CD14-positive monocyte (primary cell): ENCODE results near the gene SAFB2. TPM values are rescaled to one million over a fixed set of nuclear protein-coding genes. Genes with fewer than 3 reads are reported as not detected.

Experiments used
- DNase-seq, 3 donors: peaks; one replicate each; pipeline ENCODE4 v3.0.0-alpha.2; 2011 to 2022
- H2AFZ ChIP-seq: 2 replicates; pipeline ENCODE4 v1.6.0; 2012; ENCODE audit warnings: mild to moderate bottlenecking, low read depth, low read length, inconsistent platforms; ENCODE audit not compliant: insufficient read depth, poor library complexity, severe bottlenecking
- H3K27ac ChIP-seq, 2 donors: 1 replicate in 1 of 2; 2 replicates in 1 of 2; pipeline ENCODE4 v1.5.1; 2012 to 2013; ENCODE audit warnings: low read length in 2 of 2, control low read depth in 1 of 2, inconsistent platforms in 1 of 2, low read depth in 1 of 2, mild to moderate bottlenecking in 1 of 2
- H3K27me3 ChIP-seq, 2 donors: one replicate each; pipeline versions ENCODE4 v1.6.0 to v1.6.1; 2011 to 2013; ENCODE audit warnings: low read length in 2 of 2; ENCODE audit not compliant: control insufficient read depth in 2 of 2, insufficient read depth in 2 of 2
- H3K36me3 ChIP-seq, 2 donors: replicated peaks in 1 of 2; 1 replicate in 1 of 2; 2 replicates in 1 of 2; pipeline versions ENCODE4 v1.5.1 to v1.6.1; 2012 to 2013; ENCODE audit warnings: low read length in 2 of 2, control low read depth in 1 of 2, inconsistent platforms in 1 of 2, mild to moderate bottlenecking in 1 of 2; ENCODE audit not compliant: insufficient read depth in 2 of 2, control insufficient read depth in 1 of 2
- H3K4me1 ChIP-seq, 2 donors: 1 replicate in 1 of 2; 2 replicates in 1 of 2; pipeline versions ENCODE4 v1.5.1 to v1.6.1; 2012 to 2013; ENCODE audit warnings: low read length in 2 of 2, control low read depth in 1 of 2, inconsistent platforms in 1 of 2, mild to moderate bottlenecking in 1 of 2, moderate library complexity in 1 of 2; ENCODE audit not compliant: insufficient read depth in 2 of 2, control insufficient read depth in 1 of 2
- H3K4me2 ChIP-seq: replicated peaks from 2 replicates; pipeline ENCODE3; 2012; ENCODE audit warnings: low read length, moderate library complexity, mild to moderate bottlenecking; ENCODE audit not compliant: poor library complexity, severe bottlenecking; ENCODE audit errors: extremely low read depth
- H3K4me3 ChIP-seq, 3 experiments: fragments of 200-600 bp in 1 of 3; sonication (generic) in 1 of 3; replicated peaks in 1 of 3; 1 replicate in 2 of 3; 2 replicates in 1 of 3; pipeline ENCODE4 v1.5.1; 2011 to 2013; ENCODE audit warnings: low read length in 3 of 3, mild to moderate bottlenecking in 3 of 3, control low read depth in 2 of 3, low read depth in 2 of 3, inconsistent platforms in 1 of 3, moderate library complexity in 1 of 3
- H3K79me2 ChIP-seq: 2 replicates; pipeline ENCODE4 v1.6.0; 2012; ENCODE audit warnings: mild to moderate bottlenecking, control low read depth, inconsistent platforms, low read length, moderate library complexity; ENCODE audit not compliant: insufficient read depth
- H3K9ac ChIP-seq: 2 replicates; pipeline ENCODE4 v1.6.0; 2017; ENCODE audit warnings: low read length, mild to moderate bottlenecking; ENCODE audit not compliant: insufficient read depth, poor library complexity, severe bottlenecking
- H3K9me3 ChIP-seq, 2 donors: replicated peaks in 1 of 2; 1 replicate in 1 of 2; 2 replicates in 1 of 2; pipeline versions ENCODE4 v1.5.1 to v1.6.1; 2012 to 2013; ENCODE audit warnings: low read length in 2 of 2, control low read depth in 1 of 2; ENCODE audit not compliant: control insufficient read depth in 1 of 2, insufficient read depth in 1 of 2
- H4K20me1 ChIP-seq: 2 replicates; pipeline ENCODE4 v1.6.0; 2012; ENCODE audit warnings: mild to moderate bottlenecking, low read length, control low read depth, moderate library complexity; ENCODE audit not compliant: insufficient read depth
- H3K27ac Mint-ChIP-seq, 7 donors: one replicate each; pipeline ENCODE4 v1.8.0; 2020; ENCODE audit warnings: mild to moderate bottlenecking in 7 of 7, mixed read lengths in 7 of 7, moderate library complexity in 6 of 7, inconsistent platforms in 2 of 7
- H3K27me3 Mint-ChIP-seq, 3 donors: one replicate each; pipeline ENCODE4 v1.8.0; 2021 to 2022; ENCODE audit warnings: low read depth in 3 of 3, mild to moderate bottlenecking in 3 of 3, mixed read lengths in 3 of 3, moderate library complexity in 3 of 3, inconsistent platforms in 1 of 3
- H3K36me3 Mint-ChIP-seq, 2 donors: one replicate each; pipeline ENCODE4 v1.8.0; 2020; ENCODE audit warnings: mixed read lengths in 2 of 2, inconsistent platforms in 1 of 2, mild to moderate bottlenecking in 1 of 2
- H3K4me1 Mint-ChIP-seq: one replicate; pipeline ENCODE4 v1.8.0; 2020; ENCODE audit warnings: mild to moderate bottlenecking, mixed read lengths
- H3K4me3 Mint-ChIP-seq, 2 donors: one replicate each; pipeline ENCODE4 v1.8.0; 2020; ENCODE audit warnings: mild to moderate bottlenecking in 2 of 2, mixed read lengths in 2 of 2, moderate library complexity in 1 of 2
- H3K9me3 Mint-ChIP-seq, 7 donors: one replicate each; pipeline ENCODE4 v1.8.0; 2020 to 2022; ENCODE audit warnings: mixed read lengths in 7 of 7, mild to moderate bottlenecking in 6 of 7, moderate library complexity in 6 of 7, inconsistent platforms in 2 of 7
- CTCF ChIP-seq: fragments of 200-600 bp; IDR thresholded peaks from one replicate; pipeline ENCODE4 v1.8.0; 2022; ENCODE audit warnings: antibody characterized with exemption, mild to moderate bottlenecking
- WGBS: methylation state at CpG from one replicate; pipeline ENCODE4 v1.1.5; 2013; ENCODE audit warnings: missing lambda C conversion rate; ENCODE audit not compliant: insufficient coverage; 5-methylcytosine and 5-hydroxymethylcytosine counted together
- intact Hi-C, 2 donors: fragments of 100-400 bp; cut with micrococcal nuclease; formaldehyde crosslinking; loops; one replicate each; pipeline versions ENCODE4 v1.15.0 to v1.15.1; 2023
- polyA plus RNA-seq, 3 donors: library from polyadenylated mRNA; depleted of rRNA in 1 of 3; unstranded in 2 of 3; stranded (reverse) in 1 of 3; fragments of 300-500 nt in 2 of 3; fragments of >200 nt in 1 of 3; fragmentation: Illumina TruSeq in 2 of 3; gene quantifications; 1 replicate in 2 of 3; 2 replicates in 1 of 3; pipeline ENCODE4 v1.2.3, GENCODE V29; 2012 to 2021

Gene SAFB2
- polyA plus RNA-seq, 3 donors = 7.5 to 53.4 (median 14.7) TPM

- TF ChIP-seq CTCF = no peak
- Histone ChIP-seq H3K4me2 (no peak overlapping the region), H3K27me3 (no peaks in the 10 kb centered on the region), H3K9ac (no peak overlapping the region), H3K4me1 (no peaks in the 10 kb centered on the region), H3K36me3 (no peaks in the 10 kb centered on the region), H3K9me3 (peaks cover 0 to 4% of the 10 kb centered on the region in 2 donors), H2AFZ (no peak overlapping the region), H3K27ac (no peak overlapping the region), H3K4me3 (no peak overlapping the region), H4K20me1 (no peaks in the 10 kb centered on the region), H3K79me2 (no peaks in the 10 kb centered on the region)
- no peak overlapping the region for H3K27ac Mint-ChIP-seq
- DNase-seq = no peak
- H3K27me3 Mint-ChIP-seq = peaks cover 2 to 3% (median 2%) of the 10 kb centered on the region in 3 donors
- no peak overlapping the region for H3K4me3 Mint-ChIP-seq
- WGBS = 100% methylated on average over 3 of the region's 6 CpGs
- H3K4me1 Mint-ChIP-seq = peaks cover 5% of the 10 kb centered on the region
- H3K9me3 Mint-ChIP-seq = peaks cover 0 to 17% (median 12%) of the 10 kb centered on the region in 7 donors
- H3K36me3 Mint-ChIP-seq = no peaks in the 10 kb centered on the region
- intact Hi-C loops = no loop called here
These were observed 47.0 kb downstream of the SAFB2 start for GRCh38 chr19:5575590-5575989.

- Mint-ChIP-seq H3K4me1 (peaks cover under 1% of the 10 kb centered on the region), H3K27ac (peak overlapping the region in 1 of 7 donors; percentile 33), H3K4me3 (no peak overlapping the region), H3K9me3 (peaks cover 0 to 18% (median 12%) of the 10 kb centered on the region in 7 donors), H3K36me3 (no peaks in the 10 kb centered on the region), H3K27me3 (peaks cover 15 to 17% (median 17%) of the 10 kb centered on the region in 3 donors)
- Histone ChIP-seq H2AFZ (no peak overlapping the region), H3K79me2 (no peaks in the 10 kb centered on the region), H3K27me3 (peaks cover 2 to 5% of the 10 kb centered on the region in 2 donors), H3K4me1 (no peaks in the 10 kb centered on the region), H3K36me3 (no peaks in the 10 kb centered on the region), H4K20me1 (no peaks in the 10 kb centered on the region), H3K27ac (no peak overlapping the region), H3K9ac (no peak overlapping the region), H3K4me3 (no peak overlapping the region), H3K9me3 (peaks cover 0 to 4% of the 10 kb centered on the region in 2 donors), H3K4me2 (no peak overlapping the region)
- WGBS = 95% methylated on average over 12 of the region's 14 CpGs
- TF ChIP-seq CTCF = no peak
- intact Hi-C loops = no loop called here
- no peak for DNase-seq
These were observed 49.9 kb downstream of the SAFB2 start for GRCh38 chr19:5572556-5573286.
